HG02973 (cell line): ENCODE measurements around the gene DRC7.

Experiments
- ATAC-seq: cut with Tn5 transposase; IDR thresholded peaks from one replicate; pipeline ENCODE4 v1.9.1; 2021; ENCODE audit warnings: moderate library complexity; ENCODE audit not compliant: unreplicated experiment

DRC7 gene

DNA sequence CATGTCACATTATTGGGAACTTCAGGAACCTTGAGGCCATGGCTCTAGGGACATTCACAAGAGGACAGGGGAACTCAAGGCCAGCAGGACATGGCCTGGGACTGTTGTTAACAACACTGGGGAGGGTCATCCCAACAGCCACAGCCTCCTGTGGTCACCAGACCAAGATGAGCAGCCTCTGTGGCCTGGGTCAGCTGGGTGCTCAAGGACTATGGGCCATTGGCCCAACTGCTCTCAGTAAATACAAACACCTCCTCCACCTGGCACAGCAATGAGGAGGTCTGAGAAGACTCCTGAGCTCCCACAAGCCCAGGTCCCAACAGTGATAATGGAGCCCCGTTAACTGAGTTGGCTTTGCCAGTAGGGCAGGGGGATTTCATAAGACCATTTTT is 86.7 kb downstream of the DRC7 start:
- no peak for ATAC-seq
